Tongue (tissue), 2 donors: Measurements from ENCODE around the gene EDEM1. TPM values are rescaled to one million over a fixed set of nuclear protein-coding genes. Genes with fewer than 3 reads are reported as not detected.
"Not testable (repeated sequence)": the region's sequence is repeated elsewhere in the genome, so short reads cannot be mapped to it uniquely, and the experiment has no call there.

Experiments
- DNase-seq: peaks from one replicate; pipeline ENCODE4 v3.0.0-alpha.2; 2015
- total RNA-seq: library from RNA; depleted of rRNA; stranded (reverse); fragments of >200 nt; gene quantifications from one replicate; pipeline ENCODE4 v1.2.3, GENCODE V29; 2014

Gene EDEM1
- total RNA-seq, 1 donor from 2014 or later, result 10.3 TPM

DNA sequence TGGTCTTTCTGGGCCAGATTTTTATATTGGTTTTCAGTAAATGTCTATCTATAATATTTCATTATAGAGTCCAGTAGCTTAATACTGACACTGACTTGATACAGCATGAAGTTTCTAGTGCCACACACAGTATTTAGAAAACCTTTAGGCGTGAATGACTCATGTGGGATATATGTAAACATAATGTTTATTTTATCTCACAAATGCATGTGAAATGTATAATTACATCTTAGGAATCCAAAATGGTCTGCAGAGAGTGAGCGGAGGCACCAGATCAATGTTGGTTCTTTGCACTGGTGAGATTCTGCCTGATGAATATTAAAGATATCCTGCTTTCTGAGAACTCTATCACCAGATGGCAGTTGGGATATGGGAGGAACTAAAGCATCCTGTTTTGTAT, 8.5 kb upstream of the EDEM1 start:
- not testable (repeated sequence) for DNase-seq

DNA sequence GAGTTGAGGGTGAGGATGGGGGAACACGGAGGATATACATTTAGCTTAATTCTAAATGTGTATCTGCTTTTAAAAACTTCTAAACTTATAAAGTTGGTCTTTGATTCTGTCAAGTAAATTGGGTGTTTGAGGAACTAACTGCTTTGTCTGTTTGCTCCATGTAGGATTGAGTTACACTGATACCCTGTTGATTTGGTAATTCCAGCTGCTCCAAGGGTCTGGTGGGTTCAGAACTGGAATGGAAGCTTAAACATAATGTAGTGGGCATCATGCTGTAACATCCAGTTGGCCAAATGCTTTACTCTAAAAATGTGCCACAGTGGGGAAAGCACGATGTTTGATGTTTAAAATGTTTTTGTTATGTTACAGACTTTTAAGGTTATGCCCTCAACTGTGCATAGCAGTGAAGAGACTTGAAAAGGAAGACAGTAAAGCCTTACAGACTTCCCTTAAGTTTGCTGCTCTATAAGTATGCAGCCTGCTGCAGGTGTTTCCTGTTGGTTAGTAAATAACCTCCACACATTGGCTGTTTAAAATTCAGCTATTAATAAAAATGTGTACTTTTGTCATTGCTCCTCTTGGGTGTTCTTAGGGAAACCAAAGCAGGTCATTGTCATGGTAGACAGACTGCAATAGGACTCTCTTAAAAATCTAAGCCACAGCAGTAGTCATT, 5.9 kb upstream of the EDEM1 start:
- no peak for DNase-seq

GRCh38 chr3:5183714-5184113, 3.8 kb upstream of the EDEM1 start:
- not testable (repeated sequence) for DNase-seq

GRCh38 chr3:5184499-5184898, 3.0 kb upstream of the EDEM1 start:
- no peak for DNase-seq

DNA sequence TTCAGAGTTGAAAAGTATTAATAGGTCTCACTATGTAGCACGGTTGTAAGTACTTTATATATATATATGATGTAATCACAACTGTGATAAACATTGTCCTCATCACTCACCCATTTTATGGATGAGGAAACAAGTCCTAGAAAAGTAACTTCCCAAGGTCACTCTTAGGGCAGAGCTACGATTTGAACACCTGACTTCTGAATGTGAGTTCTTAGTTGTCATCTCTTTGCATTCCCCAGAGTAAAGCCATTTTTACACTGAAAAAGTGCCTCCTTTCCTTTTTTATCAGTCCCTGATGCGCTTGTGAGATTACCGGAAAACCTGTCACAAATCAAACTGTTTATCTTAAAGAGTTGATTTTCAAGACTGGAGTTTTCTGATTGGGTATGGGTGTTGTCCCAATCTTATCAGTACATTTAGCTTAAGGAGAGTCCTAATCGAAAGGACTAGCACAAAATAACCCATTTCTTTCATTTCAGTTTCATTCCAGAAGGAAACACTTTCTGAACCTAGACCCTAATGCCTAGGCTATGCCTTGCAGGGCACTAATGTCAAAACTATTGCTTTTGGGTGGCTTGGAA, 2.3 kb upstream of the EDEM1 start:
- no peak for DNase-seq

- peak; percentile 17 for DNase-seq
Observed at GRCh38 chr3:5186089-5186857, 1.2 kb upstream of the EDEM1 start.

- peak; percentile 59 for DNase-seq
Observed at GRCh38 chr3:5186858-5187155, 700 bp upstream of the EDEM1 start.

- peak; percentile 45 for DNase-seq
Observed at GRCh38 chr3:5187920-5188418, 462 bp downstream of the EDEM1 start.

- DNase-seq, result peak; percentile 37
Observed at GRCh38 chr3:5188419-5189221, 1.1 kb downstream of the EDEM1 start.

DNA sequence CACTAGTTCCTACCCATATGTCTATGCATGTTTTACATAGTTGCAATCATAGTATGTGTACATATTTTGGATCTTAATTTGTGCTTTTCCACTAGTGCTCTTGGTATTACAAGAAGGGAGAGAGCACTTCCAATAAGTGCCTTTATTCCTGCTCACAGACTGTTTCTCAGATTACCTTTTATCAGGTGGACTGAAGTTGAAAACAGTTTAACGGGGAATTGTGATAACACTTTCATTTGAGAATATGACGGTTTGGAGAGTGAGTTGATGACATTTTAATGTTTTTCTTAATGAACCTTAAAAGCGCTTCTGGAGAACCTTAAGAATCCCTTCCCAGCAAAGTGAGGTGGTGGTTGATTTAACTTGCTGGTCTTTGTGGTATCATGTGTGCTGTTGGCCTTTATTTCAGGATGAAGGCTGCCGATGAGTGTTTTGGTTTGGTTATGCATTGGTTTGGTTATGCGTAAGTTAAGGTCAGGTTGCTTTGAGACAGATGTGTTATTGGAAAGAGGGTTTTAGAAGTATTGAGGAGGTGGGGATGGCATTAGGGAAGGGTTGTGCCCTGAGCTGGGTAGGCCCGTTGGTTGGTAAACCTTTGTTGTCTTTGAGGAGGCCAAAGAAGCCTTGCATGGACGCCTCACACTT, 2.8 kb downstream of the EDEM1 start:
- DNase-seq, result no peak

DNA sequence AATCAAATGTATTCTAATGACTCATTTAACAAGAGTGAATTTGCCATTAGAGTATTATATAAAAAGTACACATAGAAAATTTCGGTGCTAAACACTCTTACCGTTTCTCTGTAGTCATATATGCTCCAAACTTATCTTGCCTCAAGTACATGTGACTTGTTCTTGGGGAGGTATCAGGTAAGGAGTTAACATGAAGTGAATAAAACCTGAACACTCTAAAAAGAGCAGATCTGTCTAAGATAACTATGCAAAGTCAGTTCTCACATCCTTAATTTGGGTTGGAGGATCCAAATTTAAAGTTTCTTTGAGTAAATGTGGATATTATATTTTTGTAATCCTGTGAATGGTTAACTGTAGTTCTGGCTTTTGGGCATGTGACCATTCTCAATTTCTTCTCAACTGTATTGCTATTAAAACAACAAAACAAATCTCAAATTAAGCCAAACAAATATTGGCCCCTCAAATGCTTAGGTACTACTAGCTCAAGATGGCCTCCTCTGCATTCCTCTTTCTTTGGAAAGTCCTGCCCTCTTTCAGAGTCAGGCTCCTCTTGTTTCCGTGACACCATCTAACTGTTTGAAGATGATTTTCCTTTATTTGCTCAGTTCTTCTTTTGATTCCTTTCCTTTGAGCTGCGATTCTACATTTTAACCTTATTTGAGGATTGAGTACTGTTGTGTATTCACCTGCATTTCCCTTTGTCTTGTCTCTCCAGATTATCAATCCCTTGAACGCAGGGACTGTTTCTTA, 4.2 kb downstream of the EDEM1 start:
- DNase-seq, result no peak

GRCh38 chr3:5192571-5193365, 5.3 kb downstream of the EDEM1 start:
- DNase-seq, result no peak

DNA sequence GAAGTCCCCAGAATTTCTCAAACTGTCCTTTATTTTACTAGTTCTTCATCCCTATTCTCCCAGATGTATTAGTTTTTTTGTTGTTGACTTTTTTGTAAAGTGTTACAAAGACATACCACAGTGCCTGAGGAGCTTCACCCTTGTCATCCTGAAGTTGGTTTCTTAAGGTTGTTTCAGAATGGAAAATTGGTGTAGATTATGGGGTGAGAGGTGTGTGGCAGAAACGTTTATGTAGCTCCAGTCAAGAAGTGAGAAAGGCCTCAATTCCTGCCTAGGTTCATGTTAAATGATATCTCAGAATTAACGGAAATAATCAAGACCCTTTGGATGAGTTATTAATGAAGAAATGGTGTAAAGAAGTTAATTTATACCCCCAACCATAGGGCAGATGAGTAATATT, 6.8 kb downstream of the EDEM1 start:
- DNase-seq, result no peak

DNA sequence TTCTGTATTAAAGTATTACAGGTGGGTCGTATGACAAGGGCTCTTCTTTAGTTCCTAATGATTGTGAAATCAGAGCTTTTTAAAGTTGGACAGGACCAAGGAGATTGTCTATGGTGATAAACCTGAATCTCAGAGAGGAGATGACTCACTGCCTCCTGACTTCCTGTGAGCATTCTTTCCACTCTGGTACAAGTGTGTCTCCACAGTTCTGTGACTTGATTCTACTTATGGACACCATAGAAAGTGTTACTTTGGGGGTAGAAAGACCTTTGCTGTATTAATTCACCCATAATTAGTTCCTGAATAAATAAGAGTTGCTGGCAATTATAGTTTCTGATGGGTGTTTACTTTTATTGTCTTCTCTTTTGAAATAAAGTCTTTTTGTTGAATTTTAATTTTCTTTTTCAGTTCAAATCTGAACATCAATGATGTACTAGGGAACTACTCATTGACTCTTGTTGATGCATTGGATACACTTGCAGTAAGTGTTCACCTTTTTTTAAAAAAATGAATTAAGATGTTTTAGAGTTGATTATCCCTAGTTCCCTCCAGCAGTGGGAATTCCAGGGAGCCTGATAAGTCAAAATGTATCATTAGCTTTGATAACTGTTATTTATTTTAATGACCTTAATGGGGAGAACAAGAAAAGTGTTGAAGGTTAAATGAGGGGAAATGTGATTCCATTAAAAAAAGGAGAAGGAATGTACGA, 7.4 kb downstream of the EDEM1 start:
- no peak for DNase-seq

GRCh38 chr3:5195605-5196004, 8.1 kb downstream of the EDEM1 start:
- DNase-seq, result no peak

DNA sequence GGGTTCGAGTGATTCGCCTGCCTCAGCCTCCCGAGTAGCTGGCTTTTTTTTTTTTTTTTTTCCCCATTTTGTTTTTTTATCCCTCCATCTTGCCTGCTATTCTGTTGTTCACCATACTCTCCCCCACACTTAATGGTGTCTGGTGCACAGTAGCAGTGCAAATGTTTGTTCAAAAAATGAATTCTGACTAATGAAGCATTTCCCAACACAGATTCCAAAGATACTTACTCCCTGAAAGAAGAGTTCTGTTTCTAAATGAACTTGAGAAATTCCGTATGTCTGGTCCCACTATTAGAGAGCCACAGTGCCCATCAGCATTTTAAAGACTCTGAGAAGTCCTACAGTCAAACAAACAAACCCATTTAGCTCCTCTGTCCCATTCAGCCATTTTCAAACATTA, 9.5 kb downstream of the EDEM1 start:
- DNase-seq, result no peak

GRCh38 chr3:5197470-5198312, 10.2 kb downstream of the EDEM1 start:
- DNase-seq, result no peak

GRCh38 chr3:5198313-5198677, 10.8 kb downstream of the EDEM1 start:
- DNase-seq, result no peak
